Activated effector memory CD4-positive, alpha-beta T cell treated with Interleukin-2 at 50 U/mL for 16 hours (primary cell): ENCODE measurements around the gene ZNF778.

Experiments used
- DNase-seq: peaks from one replicate; pipeline ENCODE4 v3.0.0-alpha.2; 2020

The ZNF778 gene

GRCh38 chr16:89217388-89218191 lies at the start of gene ZNF778:
TSS of gene ZNF778 (plus strand) at chr16:89217703. CDS start at chr16:89221128, 3,425 bp downstream.
- DNase-seq: peak; percentile 73

- DNase-seq: no peak
Observed at GRCh38 chr16:89168381-89169189, 48.9 kb upstream of the ZNF778 start.

- DNase-seq: no peak
Observed at GRCh38 chr16:89169778-89170177, 47.7 kb upstream of the ZNF778 start.

GRCh38 chr16:89170346-89171215 lies 46.9 kb upstream of the ZNF778 start:
- DNase-seq: no peak

- DNase-seq: peak; percentile 92
Observed at GRCh38 chr16:89171216-89172170, 46.0 kb upstream of the ZNF778 start, which contains the start of gene CDH15. TSS of gene CDH15 (plus strand) at chr16:89171748. CDS start at chr16:89171832, 84 bp downstream.

DNA sequence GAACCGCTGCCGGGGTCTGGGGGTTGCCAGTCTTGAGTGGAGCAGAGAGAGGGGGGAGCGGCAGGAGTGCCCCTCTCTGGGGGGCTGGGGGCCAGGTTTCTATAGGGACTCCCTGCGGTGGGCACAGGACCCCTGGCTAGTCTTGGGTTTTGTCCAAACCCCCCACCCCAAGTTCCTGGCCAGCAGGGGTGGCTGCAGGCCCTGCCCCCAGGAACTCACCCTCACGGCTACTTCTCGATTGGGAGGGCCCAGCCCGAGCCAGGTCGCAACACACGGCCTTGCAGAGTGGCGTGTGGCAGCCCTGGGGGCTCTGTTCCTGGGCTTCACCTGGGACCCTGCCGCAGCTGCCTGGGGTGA lies 45.4 kb upstream of the ZNF778 start:
- no peak for DNase-seq

DNA sequence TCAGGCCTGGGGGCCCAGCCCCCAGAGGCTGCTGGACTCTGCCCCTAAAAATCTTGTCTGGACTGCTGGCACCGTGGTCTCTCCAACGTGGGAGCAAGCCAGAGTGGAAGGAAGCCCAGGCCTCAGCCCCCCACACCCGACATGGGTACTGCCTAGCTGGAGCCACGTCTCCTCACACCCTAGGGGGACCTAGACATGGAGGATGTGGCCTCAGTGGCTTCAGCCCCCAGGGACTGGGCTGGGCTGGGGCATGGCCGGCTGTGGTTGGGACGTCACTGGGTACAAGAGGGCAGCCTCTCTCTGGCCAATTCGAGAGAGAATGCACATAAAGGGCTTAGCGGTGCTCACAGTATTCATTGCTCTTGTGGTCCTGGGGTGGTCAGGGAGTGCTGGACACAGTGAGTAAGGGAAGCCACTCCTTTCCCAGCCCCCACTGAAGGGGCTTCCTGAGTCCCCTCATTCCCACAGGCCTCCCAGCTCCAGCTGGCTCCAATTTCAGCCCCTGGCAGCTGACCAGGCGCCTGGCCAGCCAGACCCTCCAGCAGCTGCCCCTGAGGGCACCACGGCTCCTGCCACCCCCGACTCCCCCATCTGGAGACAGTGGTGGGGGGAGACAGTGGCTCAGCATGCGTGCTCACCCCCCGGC lies 44.9 kb upstream of the ZNF778 start:
- no peak for DNase-seq

GRCh38 chr16:89173174-89173921 lies 44.2 kb upstream of the ZNF778 start:
- no peak for DNase-seq

- no peak for DNase-seq
Observed at GRCh38 chr16:89174055-89174827, 43.3 kb upstream of the ZNF778 start.

DNA sequence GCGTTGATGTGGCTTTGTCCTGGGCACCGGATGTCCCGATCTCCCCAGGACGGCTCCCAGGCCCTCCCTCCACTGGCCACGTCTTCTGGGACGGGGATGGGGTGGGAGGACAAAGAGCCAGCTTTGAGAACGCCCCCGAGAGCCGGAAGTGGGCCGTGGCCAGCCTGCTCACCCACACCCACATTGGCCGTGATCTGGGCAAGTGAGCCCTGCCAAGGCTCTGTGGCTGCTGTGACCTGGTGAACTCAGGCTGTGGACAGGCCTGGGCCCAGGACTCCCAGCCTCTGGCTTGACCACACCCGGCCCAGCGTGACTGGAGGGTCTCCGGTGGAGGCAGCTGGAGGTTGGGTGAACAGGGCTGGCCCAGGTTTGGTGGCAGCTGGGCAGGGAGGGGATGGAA lies 42.6 kb upstream of the ZNF778 start:
- no peak for DNase-seq

GRCh38 chr16:89175280-89176146 lies 42.0 kb upstream of the ZNF778 start:
- DNase-seq: no peak

- DNase-seq: no peak
Observed at GRCh38 chr16:89176147-89176690, 41.3 kb upstream of the ZNF778 start.

- DNase-seq: no peak
Observed at GRCh38 chr16:89176717-89177116, 40.8 kb upstream of the ZNF778 start.

- DNase-seq: no peak
Observed at GRCh38 chr16:89177501-89177900, 40.0 kb upstream of the ZNF778 start.

DNA sequence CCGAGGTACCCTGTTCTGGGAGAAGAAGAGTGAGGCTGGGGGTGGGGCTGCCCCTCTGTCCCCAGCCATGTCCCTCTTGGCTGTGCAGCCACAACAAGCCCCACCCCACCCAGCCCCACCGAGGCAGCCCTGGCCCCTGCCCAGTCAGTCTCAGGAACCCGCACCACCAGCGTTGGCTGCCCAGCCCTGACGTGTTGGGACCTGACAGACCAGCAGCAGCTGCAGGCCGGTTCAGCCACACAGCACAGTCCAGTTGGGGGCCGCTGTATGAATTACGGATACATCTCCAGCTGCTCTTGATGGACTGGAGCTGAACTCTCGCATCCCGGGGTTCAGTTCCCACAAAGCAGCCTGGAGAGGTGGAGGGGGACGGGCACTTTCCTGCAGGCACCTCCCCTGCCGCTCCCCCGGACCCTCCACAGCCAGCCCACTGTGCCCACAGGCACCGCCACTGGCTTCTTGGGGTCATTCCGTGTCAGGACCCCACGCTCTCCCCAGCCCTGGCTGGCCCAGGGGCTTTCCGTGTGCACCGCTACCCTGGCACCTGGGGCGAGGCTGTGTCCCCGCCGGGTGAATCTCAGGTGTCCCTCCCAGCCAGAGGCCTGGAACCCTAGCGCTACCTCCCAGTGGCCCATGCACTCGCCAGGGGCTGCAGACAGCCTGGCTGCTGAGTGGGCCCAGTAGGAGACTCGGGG lies 38.9 kb upstream of the ZNF778 start:
- DNase-seq: no peak

DNA sequence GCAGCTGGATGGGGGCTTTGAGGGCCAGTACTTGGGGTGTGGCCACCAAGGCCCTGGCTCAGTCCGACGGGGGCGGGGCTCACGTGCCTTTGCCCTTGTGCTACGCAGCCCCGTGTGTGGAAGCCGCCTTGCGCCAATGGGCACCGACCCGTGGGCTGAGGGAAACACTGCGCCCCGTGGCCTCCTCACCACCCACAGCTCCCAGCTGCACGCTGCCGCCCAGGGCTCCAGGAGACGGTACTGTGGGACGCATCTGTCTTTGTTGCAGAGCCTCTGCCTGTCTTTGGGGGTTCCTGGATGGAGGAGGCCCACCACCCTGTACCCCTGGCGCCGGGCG lies 38.4 kb upstream of the ZNF778 start:
- no peak for DNase-seq

DNA sequence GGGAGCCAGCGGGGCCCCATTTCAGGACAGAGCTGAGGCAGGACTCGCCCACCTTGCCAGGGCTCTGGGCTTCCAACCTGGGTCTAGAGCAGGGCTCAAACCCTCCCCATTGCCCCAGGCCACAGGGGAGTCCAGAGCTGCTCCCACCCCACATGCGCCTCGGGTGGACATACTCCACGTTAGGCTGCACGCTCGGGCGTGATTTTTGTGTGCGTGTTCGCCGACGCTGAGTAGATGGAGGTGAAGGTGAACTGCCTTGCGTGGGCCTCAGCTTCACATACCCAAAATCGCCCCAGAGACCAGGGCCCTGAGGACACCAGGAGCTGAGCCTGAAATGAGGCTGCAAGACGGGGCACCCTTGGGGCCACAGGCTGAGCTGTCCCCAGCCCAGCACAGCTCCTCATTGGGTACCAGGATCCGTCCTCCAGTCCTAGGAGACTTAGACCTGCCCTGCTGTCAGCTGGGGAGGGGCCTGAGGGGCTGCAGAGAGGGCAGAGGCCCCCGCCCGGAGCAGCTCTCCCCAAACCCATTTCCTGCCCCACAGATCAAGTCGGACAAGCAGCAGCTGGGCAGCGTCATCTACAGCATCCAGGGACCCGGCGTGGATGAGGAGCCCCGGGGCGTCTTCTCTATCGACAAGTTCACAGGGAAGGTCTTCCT lies 37.7 kb upstream of the ZNF778 start:
- DNase-seq: no peak
